ENCODE results near the gene NTRK2.

Gene NTRK2

DNA sequence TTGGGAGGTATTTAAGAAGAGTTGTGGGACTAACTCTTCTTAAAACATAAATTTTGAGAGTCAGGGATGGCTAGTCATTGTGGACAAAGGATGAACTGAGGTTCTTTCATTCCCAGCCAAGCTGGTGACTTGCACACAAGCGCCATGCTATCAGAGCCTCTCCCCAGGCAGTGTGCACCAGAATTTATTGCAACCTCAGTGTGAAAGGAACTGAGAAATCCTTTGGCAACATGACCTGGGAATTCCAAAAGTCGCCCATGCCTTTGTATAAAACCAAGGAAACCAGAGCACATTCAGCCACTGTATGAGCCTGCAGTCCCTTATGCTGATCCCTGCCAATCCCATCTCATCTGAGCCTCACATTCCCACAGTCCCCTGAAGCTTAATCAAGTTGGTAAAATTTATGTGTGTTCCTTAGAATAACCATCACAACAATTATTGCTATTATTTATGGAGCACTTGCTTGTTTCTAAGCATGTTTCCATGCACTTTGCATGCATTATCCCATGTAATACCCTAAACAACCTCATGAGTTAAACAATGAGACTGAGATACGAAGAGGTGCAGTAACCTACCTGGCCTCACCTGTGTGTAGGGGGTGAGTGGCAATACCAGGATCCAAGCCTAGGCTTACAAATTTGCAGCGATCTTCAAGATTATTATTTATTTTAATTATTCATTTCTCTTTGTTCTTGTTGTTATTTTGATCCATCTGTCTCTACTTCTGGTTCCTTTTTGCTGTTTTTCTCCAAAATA is 116.4 kb downstream of the NTRK2 start (continued):
- TF ChIP-seq ZNF292 (tag by site-specific recombination; IDR thresholded peaks at IDR 0.05; ENCODE audit: borderline replicate concordance, low read depth) (no peak), ZNF792 (tag by site-specific recombination; IDR thresholded peaks at IDR 0.05) (no peak), OVOL3 (tag by site-specific recombination; IDR thresholded peaks at IDR 0.05) (no peak), ZNF549 (tag by site-specific recombination; IDR thresholded peaks at IDR 0.05) (no peak), GFI1B (tag by site-specific recombination; IDR thresholded peaks at IDR 0.05) (no peak)
- TF ChIP-seq, protein P1, sequence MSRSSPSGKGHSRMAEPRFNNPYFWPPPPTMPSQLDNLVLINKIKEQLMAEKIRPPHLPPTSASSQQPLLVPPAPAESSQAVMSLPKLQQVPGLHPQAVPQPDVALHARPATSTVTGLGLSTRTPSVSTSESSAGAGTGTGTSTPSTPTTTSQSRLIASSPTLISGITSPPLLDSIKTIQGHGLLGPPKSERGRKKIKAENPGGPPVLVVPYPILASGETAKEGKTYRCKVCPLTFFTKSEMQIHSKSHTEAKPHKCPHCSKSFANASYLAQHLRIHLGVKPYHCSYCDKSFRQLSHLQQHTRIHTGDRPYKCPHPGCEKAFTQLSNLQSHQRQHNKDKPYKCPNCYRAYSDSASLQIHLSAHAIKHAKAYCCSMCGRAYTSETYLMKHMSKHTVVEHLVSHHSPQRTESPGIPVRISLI (tag by site-specific recombination; IDR thresholded peaks at IDR 0.05), result no peak

DNA sequence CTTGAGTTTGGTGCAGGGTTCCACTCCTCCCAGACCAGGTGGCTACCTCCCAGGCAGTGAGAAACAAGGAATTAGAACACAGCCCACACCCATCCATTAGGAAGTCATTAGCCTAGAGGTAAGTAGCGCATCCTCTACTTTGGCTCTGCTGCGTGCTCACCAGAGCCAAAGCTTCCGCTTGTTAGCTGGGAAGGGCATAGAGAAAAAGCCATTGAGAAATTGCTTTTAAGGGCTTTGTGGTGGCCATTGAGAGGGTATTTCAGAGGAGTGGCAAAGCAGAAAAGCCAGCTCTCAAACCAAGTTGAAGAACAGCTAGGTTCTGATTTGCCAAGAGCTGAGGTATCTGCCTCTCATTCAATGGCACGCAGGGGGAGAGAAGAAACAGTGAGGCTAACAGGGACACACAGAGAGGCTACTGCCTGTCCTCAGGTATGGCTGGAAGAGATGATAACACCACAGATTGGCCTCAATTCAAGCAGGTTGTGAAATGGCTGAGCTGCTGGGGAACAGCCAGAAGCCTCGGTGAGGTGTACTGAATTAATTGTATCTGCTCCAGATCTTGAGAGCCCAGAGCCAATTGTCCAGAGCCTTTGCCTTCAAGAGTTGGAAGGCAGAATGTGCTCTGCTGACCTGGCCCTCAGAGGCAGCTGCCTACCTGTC is 119.4 kb downstream of the NTRK2 start:
- H3K27ac ChIP-seq (ENCODE audit: extremely low read depth, low read depth, low read length), result no peak overlapping the region
- H3K36me3 ChIP-seq (ENCODE audit: control insufficient read depth in 2 of 2, insufficient read depth in 1 of 2, low read length in 2 of 2), result no peaks in the 10 kb centered on the region
- H3K4me3 ChIP-seq (ENCODE audit: low read depth, low read length), result no peak overlapping the region
- H3K4me1 ChIP-seq (ENCODE audit: control insufficient read depth, insufficient read depth, low read length), result no peaks in the 10 kb centered on the region
- CTCF ChIA-PET, result interaction anchor here (0.7 to 0.9 kb wide), 2 partner anchors 50 to 91 kb away, joined by 4 read pairs; no protein-coding TSS in a partner anchor
- TF ChIP-seq ZNF19 (tag by site-specific recombination; IDR thresholded peaks at IDR 0.05; ENCODE audit: low read depth) (no peak), EGR2 (tag by site-specific recombination; IDR thresholded peaks at IDR 0.05; ENCODE audit: low read depth) (no peak), FEZF1 (tag by site-specific recombination; IDR thresholded peaks at IDR 0.05) (no peak), ZNF2 (tag by site-specific recombination; IDR thresholded peaks at IDR 0.05) (no peak), ZNF76 (tag by site-specific recombination; IDR thresholded peaks at IDR 0.05; ENCODE audit: borderline replicate concordance, low read depth) (no peak), ZNF169 (tag by site-specific recombination; IDR thresholded peaks at IDR 0.05) (no peak), ZNF394 (tag by site-specific recombination; IDR thresholded peaks at IDR 0.05; ENCODE audit: borderline replicate concordance) (no peak), ZNF211 (tag by site-specific recombination; IDR thresholded peaks at IDR 0.05; ENCODE audit: low read depth) (no peak), ZNF416 (tag by site-specific recombination; IDR thresholded peaks at IDR 0.05) (no peak), ZNF311 (tag by site-specific recombination; IDR thresholded peaks at IDR 0.05; ENCODE audit: borderline replicate concordance) (no peak), ZNF623 (tag by site-specific recombination; IDR thresholded peaks at IDR 0.05) (no peak), ZNF341 (tag by site-specific recombination; IDR thresholded peaks at IDR 0.05; ENCODE audit: low read depth) (no peak)
- TF ChIP-seq, protein P2, sequence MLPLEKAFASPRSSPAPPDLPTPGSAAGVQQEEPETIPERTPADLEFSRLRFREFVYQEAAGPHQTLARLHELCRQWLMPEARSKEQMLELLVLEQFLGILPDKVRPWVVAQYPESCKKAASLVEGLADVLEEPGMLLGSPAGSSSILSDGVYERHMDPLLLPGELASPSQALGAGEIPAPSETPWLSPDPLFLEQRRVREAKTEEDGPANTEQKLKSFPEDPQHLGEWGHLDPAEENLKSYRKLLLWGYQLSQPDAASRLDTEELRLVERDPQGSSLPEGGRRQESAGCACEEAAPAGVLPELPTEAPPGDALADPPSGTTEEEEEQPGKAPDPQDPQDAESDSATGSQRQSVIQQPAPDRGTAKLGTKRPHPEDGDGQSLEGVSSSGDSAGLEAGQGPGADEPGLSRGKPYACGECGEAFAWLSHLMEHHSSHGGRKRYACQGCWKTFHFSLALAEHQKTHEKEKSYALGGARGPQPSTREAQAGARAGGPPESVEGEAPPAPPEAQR (tag by site-specific recombination; IDR thresholded peaks at IDR 0.05), result no peak
- POLR2A ChIA-PET, result no interaction called here
- no peaks in the 10 kb centered on the region for H3K9me3 ChIP-seq (ENCODE audit: control insufficient read depth, insufficient read depth, low read depth, low read length)

DNA sequence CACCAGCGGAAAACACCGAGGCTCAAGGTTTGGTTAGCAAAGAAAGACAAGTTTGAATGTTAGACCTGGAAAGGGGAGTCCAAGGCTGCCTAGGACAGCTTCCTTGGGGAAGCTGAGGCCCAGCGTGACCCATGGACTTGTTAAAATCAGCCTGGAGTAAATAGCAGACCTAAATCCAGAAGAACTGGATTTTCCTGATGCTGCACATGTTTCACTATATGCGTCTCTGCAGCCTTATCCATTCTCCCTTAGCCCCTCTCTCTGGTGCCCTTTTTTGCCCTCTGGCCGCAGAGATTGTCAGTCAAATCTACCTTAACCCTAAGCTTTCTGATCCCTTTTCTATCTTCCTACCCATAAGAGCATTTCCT is 119.9 kb downstream of the NTRK2 start:
- Histone ChIP-seq H3K36me3 (ENCODE audit: control insufficient read depth in 2 of 2, insufficient read depth in 1 of 2, low read length in 2 of 2) (no peaks in the 10 kb centered on the region), H3K27ac (ENCODE audit: extremely low read depth, low read depth, low read length) (no peak overlapping the region), H3K9me3 (ENCODE audit: control insufficient read depth, insufficient read depth, low read depth, low read length) (no peaks in the 10 kb centered on the region), H3K4me3 (ENCODE audit: low read depth, low read length) (no peak overlapping the region), H3K4me1 (ENCODE audit: control insufficient read depth, insufficient read depth, low read length) (no peaks in the 10 kb centered on the region)
- ChIA-PET CTCF (interaction anchor here (0.7 kb wide), 1 partner anchor 92 kb away, joined by 3 read pairs; no protein-coding TSS in a partner anchor), POLR2A (no interaction called here)
- no peak for TF ChIP-seq ZNF624 (tag by site-specific recombination; IDR thresholded peaks at IDR 0.05)
- TF ChIP-seq ZBTB17 (tag by site-specific recombination; IDR thresholded peaks at IDR 0.05), result no peak
- TF ChIP-seq ZBTB20 (tag by site-specific recombination; IDR thresholded peaks at IDR 0.05), result no peak
- no peak for TF ChIP-seq ZNF558 (tag by site-specific recombination; IDR thresholded peaks at IDR 0.05)
- TF ChIP-seq ZNF112 (tag by site-specific recombination; IDR thresholded peaks at IDR 0.05), result no peak
- no peak for TF ChIP-seq ZNF341 (tag by site-specific recombination; IDR thresholded peaks at IDR 0.05; ENCODE audit: low read depth)
- no peak for TF ChIP-seq ZNF214 (tag by site-specific recombination; IDR thresholded peaks at IDR 0.05; ENCODE audit: borderline replicate concordance)
- no peak for TF ChIP-seq ZBTB48 (tag by site-specific recombination; IDR thresholded peaks at IDR 0.05)
- no peak for TF ChIP-seq ZNF596 (tag by site-specific recombination; IDR thresholded peaks at IDR 0.05)
- TF ChIP-seq KLF8 (tag by site-specific recombination; IDR thresholded peaks at IDR 0.05), result no peak
- TF ChIP-seq ZNF658 (tag by site-specific recombination; IDR thresholded peaks at IDR 0.05), result no peak
- no peak for TF ChIP-seq ZNF202 (tag by site-specific recombination; IDR thresholded peaks at IDR 0.05; ENCODE audit: borderline replicate concordance)
- TF ChIP-seq, protein P3, sequence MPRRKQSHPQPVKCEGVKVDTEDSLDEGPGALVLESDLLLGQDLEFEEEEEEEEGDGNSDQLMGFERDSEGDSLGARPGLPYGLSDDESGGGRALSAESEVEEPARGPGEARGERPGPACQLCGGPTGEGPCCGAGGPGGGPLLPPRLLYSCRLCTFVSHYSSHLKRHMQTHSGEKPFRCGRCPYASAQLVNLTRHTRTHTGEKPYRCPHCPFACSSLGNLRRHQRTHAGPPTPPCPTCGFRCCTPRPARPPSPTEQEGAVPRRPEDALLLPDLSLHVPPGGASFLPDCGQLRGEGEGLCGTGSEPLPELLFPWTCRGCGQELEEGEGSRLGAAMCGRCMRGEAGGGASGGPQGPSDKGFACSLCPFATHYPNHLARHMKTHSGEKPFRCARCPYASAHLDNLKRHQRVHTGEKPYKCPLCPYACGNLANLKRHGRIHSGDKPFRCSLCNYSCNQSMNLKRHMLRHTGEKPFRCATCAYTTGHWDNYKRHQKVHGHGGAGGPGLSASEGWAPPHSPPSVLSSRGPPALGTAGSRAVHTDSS (tag by site-specific recombination; IDR thresholded peaks at IDR 0.05), result no peak
- TF ChIP-seq TRIM28 (IDR thresholded peaks at IDR 0.05; ENCODE audit: borderline replicate concordance, low read length), result no peak

Measured in HEK293 (cell line).